Astrocyte of the cerebellum (primary cell): ENCODE measurements around the gene TMEM233.

Source experiments
- DNase-seq: peaks from one replicate; pipeline ENCODE4 v3.0.0-alpha.2; 2011; ENCODE audit warnings: low read depth
- H3K4me3 ChIP-seq: 2 replicates; pipeline ENCODE4 v1.5.1; 2011; ENCODE audit warnings: mild to moderate bottlenecking, low read depth, low read length, moderate library complexity
- in situ Hi-C: cut with HindIII; loops from 2 replicates; pipeline ENCODE4 v1.10.0; 2017; ENCODE audit warnings: low sequenced_read_pairs
- TF ChIP-seq, protein P1 (sequence below): IDR thresholded peaks from 2 replicates; pipeline ENCODE4 v1.5.1; 2012; ENCODE audit warnings: low read length, low read depth, moderate library complexity, mild to moderate bottlenecking; ENCODE audit errors: missing control alignments

TMEM233 gene

DNA sequence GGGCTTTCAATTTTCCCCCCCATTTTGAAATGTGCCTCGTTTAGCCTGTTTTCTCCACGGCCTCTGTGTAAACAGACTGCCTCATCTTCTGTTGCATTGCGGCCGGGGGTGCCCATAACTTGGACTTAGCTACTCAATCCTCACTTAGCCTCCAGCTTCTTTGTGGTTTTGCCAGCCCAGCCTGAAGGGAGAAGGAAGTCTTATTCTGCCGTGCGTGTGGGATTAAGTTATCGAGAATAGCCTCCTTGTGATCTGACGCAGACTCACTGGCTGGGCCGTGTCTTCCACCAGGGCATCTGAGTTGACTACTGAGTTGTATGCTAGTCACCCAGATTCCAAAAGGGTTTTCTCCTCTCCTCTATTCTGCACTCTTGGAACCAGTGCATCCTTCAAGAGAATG, 82.4 kb downstream of the TMEM233 start:
- TF ChIP-seq, protein P1, sequence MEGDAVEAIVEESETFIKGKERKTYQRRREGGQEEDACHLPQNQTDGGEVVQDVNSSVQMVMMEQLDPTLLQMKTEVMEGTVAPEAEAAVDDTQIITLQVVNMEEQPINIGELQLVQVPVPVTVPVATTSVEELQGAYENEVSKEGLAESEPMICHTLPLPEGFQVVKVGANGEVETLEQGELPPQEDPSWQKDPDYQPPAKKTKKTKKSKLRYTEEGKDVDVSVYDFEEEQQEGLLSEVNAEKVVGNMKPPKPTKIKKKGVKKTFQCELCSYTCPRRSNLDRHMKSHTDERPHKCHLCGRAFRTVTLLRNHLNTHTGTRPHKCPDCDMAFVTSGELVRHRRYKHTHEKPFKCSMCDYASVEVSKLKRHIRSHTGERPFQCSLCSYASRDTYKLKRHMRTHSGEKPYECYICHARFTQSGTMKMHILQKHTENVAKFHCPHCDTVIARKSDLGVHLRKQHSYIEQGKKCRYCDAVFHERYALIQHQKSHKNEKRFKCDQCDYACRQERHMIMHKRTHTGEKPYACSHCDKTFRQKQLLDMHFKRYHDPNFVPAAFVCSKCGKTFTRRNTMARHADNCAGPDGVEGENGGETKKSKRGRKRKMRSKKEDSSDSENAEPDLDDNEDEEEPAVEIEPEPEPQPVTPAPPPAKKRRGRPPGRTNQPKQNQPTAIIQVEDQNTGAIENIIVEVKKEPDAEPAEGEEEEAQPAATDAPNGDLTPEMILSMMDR: no peak
- H3K4me3 ChIP-seq: no peak overlapping the region
- in situ Hi-C loops: no loop called here
- no peak for DNase-seq

DNA sequence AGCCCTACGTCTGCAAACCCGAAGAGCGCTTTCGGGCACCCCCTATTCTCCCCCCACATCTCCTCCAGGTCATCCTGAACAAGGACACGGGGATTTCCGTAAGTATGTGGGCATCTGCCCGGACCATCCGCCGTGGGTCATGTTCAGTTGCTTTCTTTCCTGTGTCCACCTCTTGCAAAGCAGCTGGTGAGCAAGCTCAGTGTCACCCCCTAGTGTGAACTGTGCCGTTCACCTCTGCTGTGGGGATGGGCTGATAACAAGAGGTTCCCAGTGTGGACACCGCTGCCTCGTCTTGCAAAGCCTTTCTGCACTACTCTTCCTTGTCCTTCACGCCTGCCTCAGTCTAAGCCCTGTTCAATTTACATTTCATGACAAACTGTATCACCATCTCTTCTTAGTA, 83.0 kb downstream of the TMEM233 start:
- DNase-seq: no peak
- TF ChIP-seq, protein P1: no peak
- H3K4me3 ChIP-seq: no peak overlapping the region
- in situ Hi-C loops: no loop called here

DNA sequence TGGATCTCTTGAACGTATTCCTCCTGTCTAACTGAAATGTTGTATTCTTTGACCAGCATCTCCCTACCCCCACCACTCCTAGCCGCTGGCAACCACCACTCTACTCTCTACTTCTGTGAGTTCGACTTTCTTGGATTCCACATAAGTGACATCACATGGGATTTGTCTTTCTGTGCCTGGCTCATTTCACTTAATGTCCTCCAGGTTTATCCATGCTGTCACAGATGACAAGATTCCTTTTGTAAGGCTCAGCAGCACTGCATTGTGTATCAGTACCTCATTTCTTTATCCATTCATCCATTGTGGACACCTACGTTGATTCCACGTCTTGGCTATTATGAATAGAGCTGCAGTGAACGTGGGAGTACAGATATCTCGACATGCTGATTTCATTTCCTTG, 84.9 kb downstream of the TMEM233 start:
- TF ChIP-seq, protein P1: no peak
- H3K4me3 ChIP-seq: no peak overlapping the region
- in situ Hi-C loops: no loop called here
- no peak for DNase-seq

DNA sequence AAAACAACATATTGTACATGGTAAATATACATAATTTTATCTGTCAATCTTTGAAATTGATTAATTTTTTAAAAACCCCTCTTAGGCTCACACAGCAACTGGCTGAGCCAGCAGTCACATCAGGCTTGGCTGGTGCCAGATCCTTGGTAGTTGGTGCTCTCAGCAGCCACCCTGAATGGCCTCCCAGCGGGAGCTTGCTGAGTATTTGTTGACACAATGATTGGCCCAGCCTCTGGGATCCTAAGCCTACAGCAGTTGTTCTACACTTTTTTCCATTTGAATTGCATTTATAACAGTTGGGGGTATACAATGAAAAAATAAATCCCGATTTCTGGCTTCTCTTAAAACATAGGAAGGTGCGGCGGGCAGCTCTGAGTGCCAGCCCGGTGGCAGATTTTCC, 85.5 kb downstream of the TMEM233 start:
- H3K4me3 ChIP-seq: no peak overlapping the region
- in situ Hi-C loops: no loop called here
- no peak for DNase-seq
- TF ChIP-seq, protein P1: no peak

DNA sequence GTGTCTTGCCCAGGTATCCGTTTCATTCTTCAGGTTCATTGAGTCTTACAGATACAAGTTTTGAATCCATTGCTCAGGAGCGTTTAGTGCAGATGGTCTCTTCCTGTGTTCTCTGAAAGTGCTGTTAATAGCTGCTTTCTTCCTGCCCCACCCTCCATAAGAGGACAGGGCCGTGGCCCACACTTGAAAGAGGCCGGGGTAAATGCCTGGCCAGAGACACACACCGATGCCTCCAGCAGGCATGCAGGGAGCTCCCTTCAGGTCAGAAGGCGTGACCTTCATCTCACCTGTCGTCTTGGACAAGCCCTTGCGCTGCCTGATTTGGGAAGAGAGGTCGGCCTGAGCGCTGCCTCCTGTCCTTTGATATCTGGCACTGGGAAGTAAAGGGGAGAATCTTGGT, 85.9 kb downstream of the TMEM233 start:
- H3K4me3 ChIP-seq: no peak overlapping the region
- DNase-seq: no peak
- TF ChIP-seq, protein P1: no peak
- in situ Hi-C loops: no loop called here

DNA sequence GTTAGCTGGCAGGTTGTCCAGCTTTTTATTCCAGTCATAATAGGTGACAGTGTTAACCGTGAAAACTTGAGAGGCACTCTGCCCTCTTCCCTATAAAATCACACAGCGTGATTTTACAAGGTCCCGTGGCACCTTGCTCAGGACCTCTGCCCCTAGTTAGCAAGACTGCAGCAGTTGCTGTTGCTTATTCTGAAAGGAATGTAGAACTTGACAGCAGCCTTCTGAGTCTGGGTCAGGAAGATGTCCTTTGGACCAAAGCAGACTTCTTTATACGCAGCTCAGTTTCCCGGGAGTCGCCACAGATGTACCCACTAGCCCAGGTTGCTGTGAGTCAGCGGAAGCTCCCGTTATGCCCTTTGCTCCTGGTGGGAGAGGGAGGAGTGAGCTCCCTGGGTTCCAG, 87.5 kb downstream of the TMEM233 start:
- in situ Hi-C loops: no loop called here
- H3K4me3 ChIP-seq: no peak overlapping the region
- TF ChIP-seq, protein P1: no peak
- DNase-seq: no peak
